Panc1 (cell line): ENCODE results near the gene CADPS2. TPM values are rescaled to one million over a fixed set of nuclear protein-coding genes. Genes with fewer than 3 reads are reported as not detected.

Experiments used
- ATAC-seq: fragments of 200-7000 bp; cut with Tn5 transposase; 2 replicates; pipeline ENCODE4 v1.9.1; 2020; ENCODE audit warnings: mild to moderate bottlenecking, moderate library complexity
- BruUV-seq: library from RNA; stranded (reverse); fragments of 400-500 nt; replicated peaks from 2 replicates; lab custom pipeline; 2021; lab: Mats Ljungman, UMichigan
- CTCF ChIA-PET: fragments of 300-600 bp; sonication (Branson Sonifier 250); formaldehyde crosslinking; loops from one replicate; lab custom pipeline; 2022; ENCODE audit warnings: antibody characterized with exemption; lab: Charles Lee
- POLR2A ChIA-PET: fragments of 300-600 bp; sonication (Branson Sonifier 250); formaldehyde crosslinking; loops from one replicate; lab custom pipeline; 2022; ENCODE audit warnings: antibody characterized with exemption; lab: Charles Lee
- DNase-seq: peaks from one replicate; pipeline ENCODE4 v3.0.0-alpha.2; 2010; ENCODE audit warnings: low read depth, low spot score
- H3K27ac ChIP-seq: 2 replicates; pipeline ENCODE4 v1.5.1; 2011; ENCODE audit warnings: mild to moderate bottlenecking, low read length, inconsistent platforms
- H3K27me3 ChIP-seq: fragments of 200-500 bp; sonication (Bioruptor generic); 2 replicates; pipeline ENCODE4 v1.6.0; 2014; ENCODE audit warnings: low read length, inconsistent platforms; ENCODE audit not compliant: control insufficient read depth, insufficient read depth
- H3K36me3 ChIP-seq: fragments of 200-500 bp; sonication (Bioruptor generic); 2 replicates; pipeline ENCODE4 v1.5.1; 2014; ENCODE audit warnings: inconsistent platforms, mild to moderate bottlenecking, low read length, moderate library complexity; ENCODE audit not compliant: control insufficient read depth, insufficient read depth
- H3K4me1 ChIP-seq: 2 replicates; pipeline ENCODE4 v1.5.1; 2011; ENCODE audit warnings: inconsistent platforms, mild to moderate bottlenecking, low read length, moderate library complexity; ENCODE audit not compliant: control insufficient read depth, insufficient read depth
- H3K4me3 ChIP-seq, 2 experiments: 2 replicates each; pipeline ENCODE4 v1.5.1; 2011 to 2012; ENCODE audit warnings: low read depth in 2 of 2, low read length in 2 of 2, mild to moderate bottlenecking in 2 of 2, inconsistent platforms in 1 of 2, moderate library complexity in 1 of 2
- H3K9me3 ChIP-seq: fragments of 200-500 bp; sonication (Bioruptor generic); 2 replicates; pipeline ENCODE4 v1.5.1; 2014; ENCODE audit warnings: low read depth, mild to moderate bottlenecking, inconsistent platforms, low read length, moderate library complexity; ENCODE audit not compliant: control insufficient read depth, insufficient read depth
- POLR2AphosphoS5 ChIP-seq: IDR thresholded peaks from 2 replicates; pipeline ENCODE4 v1.6.1; 2012; ENCODE audit warnings: mild to moderate bottlenecking, low read depth, low read length, moderate library complexity
- SIN3A ChIP-seq: IDR thresholded peaks from 2 replicates; pipeline ENCODE4 v1.6.1; 2012; ENCODE audit warnings: low read depth, mild to moderate bottlenecking, low read length, moderate library complexity, borderline replicate concordance; ENCODE audit not compliant: insufficient read depth
- TCF7L2 ChIP-seq: IDR thresholded peaks from 2 replicates; pipeline ENCODE4 v1.6.1; 2011; ENCODE audit warnings: mild to moderate bottlenecking, low read depth, low read length, inconsistent platforms
- in situ Hi-C: cut with HindIII; loops from 2 replicates; pipeline ENCODE4 v1.10.0; 2016; ENCODE audit warnings: low sequenced_read_pairs, low pct_unique_long_range_greater_than_20kb
- intact Hi-C: fragments of 100-400 bp; cut with micrococcal nuclease; formaldehyde crosslinking; loops from one replicate; pipeline ENCODE4 v1.10.0; 2022; ENCODE audit not compliant: unreplicated experiment
- total RNA-seq: library from RNA; stranded (reverse); gene quantifications from one replicate; pipeline ENCODE4 v1.2.1, GENCODE V29; 2021; ENCODE audit not compliant: unreplicated experiment
- TF ChIP-seq, protein P1 (sequence below): fragments of 450-650 bp; IDR thresholded peaks from 2 replicates; pipeline ENCODE4 v1.5.1; 2017; ENCODE audit warnings: mild to moderate bottlenecking
- TF ChIP-seq, protein P2 (sequence below), 2 experiments: IDR thresholded peaks; 2 replicates each; pipeline ENCODE4 v1.6.1; 2011 to 2012; ENCODE audit warnings: low read depth in 2 of 2, control low read depth in 1 of 2, low read length in 1 of 2, mild to moderate bottlenecking in 1 of 2, moderate library complexity in 1 of 2; ENCODE audit not compliant: insufficient read depth in 1 of 2

Gene CADPS2
- total RNA-seq, 1 experiment from 2014 or later = 1.6 TPM

DNA sequence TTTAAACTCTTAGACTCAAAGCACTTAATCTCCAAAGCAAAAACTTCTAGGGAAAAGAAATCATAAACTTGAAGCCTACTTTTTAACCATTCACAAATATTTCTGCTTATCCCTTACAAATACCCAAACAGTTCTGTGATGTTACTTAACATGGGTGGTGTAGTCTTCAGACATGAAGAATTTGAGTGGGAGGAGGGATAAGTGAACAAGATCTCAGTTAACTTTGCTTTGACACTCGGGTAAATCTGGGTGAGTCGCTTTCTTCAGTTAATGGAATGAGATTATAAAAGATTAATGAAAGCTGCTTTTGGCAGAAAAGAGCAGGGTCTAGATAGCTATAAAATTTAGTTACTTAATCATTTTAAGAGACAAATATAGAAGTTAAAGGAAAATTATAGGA, 234.8 kb downstream of the CADPS2 start:
- no peak for DNase-seq
- H3K36me3 ChIP-seq = no peaks in the 10 kb centered on the region
- ChIA-PET POLR2A (no interaction called here), CTCF (no interaction called here)
- in situ Hi-C loops = no loop called here
- H3K27me3 ChIP-seq = no peaks in the 10 kb centered on the region
- no peak overlapping the region for H3K4me3 ChIP-seq
- no peak for ATAC-seq
- no peaks in the 10 kb centered on the region for H3K9me3 ChIP-seq
- intact Hi-C loops = no loop called here
- no peaks in the 10 kb centered on the region for H3K4me1 ChIP-seq
- no peak overlapping the region for H3K27ac ChIP-seq
- no TSS peak for BruUV-seq
- TF ChIP-seq POLR2AphosphoS5 (no peak), TCF7L2 (no peak), SIN3A (no peak)
- TF ChIP-seq, protein P1, sequence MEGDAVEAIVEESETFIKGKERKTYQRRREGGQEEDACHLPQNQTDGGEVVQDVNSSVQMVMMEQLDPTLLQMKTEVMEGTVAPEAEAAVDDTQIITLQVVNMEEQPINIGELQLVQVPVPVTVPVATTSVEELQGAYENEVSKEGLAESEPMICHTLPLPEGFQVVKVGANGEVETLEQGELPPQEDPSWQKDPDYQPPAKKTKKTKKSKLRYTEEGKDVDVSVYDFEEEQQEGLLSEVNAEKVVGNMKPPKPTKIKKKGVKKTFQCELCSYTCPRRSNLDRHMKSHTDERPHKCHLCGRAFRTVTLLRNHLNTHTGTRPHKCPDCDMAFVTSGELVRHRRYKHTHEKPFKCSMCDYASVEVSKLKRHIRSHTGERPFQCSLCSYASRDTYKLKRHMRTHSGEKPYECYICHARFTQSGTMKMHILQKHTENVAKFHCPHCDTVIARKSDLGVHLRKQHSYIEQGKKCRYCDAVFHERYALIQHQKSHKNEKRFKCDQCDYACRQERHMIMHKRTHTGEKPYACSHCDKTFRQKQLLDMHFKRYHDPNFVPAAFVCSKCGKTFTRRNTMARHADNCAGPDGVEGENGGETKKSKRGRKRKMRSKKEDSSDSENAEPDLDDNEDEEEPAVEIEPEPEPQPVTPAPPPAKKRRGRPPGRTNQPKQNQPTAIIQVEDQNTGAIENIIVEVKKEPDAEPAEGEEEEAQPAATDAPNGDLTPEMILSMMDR = no peak
- TF ChIP-seq, protein P2, sequence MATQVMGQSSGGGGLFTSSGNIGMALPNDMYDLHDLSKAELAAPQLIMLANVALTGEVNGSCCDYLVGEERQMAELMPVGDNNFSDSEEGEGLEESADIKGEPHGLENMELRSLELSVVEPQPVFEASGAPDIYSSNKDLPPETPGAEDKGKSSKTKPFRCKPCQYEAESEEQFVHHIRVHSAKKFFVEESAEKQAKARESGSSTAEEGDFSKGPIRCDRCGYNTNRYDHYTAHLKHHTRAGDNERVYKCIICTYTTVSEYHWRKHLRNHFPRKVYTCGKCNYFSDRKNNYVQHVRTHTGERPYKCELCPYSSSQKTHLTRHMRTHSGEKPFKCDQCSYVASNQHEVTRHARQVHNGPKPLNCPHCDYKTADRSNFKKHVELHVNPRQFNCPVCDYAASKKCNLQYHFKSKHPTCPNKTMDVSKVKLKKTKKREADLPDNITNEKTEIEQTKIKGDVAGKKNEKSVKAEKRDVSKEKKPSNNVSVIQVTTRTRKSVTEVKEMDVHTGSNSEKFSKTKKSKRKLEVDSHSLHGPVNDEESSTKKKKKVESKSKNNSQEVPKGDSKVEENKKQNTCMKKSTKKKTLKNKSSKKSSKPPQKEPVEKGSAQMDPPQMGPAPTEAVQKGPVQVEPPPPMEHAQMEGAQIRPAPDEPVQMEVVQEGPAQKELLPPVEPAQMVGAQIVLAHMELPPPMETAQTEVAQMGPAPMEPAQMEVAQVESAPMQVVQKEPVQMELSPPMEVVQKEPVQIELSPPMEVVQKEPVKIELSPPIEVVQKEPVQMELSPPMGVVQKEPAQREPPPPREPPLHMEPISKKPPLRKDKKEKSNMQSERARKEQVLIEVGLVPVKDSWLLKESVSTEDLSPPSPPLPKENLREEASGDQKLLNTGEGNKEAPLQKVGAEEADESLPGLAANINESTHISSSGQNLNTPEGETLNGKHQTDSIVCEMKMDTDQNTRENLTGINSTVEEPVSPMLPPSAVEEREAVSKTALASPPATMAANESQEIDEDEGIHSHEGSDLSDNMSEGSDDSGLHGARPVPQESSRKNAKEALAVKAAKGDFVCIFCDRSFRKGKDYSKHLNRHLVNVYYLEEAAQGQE (IDR thresholded peaks at IDR 0.05; ENCODE audit: insufficient read depth in 1 of 2, low read depth in 2 of 2, low read length in 1 of 2) = no peak

DNA sequence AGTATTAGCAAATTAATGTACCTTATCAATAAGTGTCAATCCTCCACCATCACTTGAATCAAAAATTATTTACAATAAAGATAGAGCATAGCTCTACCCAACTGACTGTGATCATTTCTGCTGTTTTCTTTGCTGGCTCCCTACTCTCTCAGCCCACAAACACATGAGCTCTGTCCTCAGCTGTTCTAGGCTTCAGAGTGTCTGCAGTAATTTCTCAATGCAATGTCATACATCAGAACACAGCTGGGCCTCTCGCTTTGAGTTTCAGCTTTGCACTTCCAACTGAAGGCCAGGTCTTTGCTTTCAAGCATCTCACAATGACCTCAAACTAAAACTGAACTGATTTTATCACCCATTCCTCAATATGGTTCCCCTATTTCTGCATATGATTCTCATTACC, 243.0 kb downstream of the CADPS2 start:
- ChIA-PET POLR2A (no interaction called here), CTCF (no interaction called here)
- no peaks in the 10 kb centered on the region for H3K4me1 ChIP-seq
- ATAC-seq (no peak), DNase-seq (no peak)
- intact Hi-C loops = no loop called here
- in situ Hi-C loops = no loop called here
- no peaks in the 10 kb centered on the region for H3K36me3 ChIP-seq
- TF ChIP-seq, protein P2 (IDR thresholded peaks at IDR 0.05; ENCODE audit: insufficient read depth in 1 of 2, low read depth in 2 of 2, low read length in 1 of 2) = no peak
- TF ChIP-seq, protein P1 = no peak
- TF ChIP-seq SIN3A = no peak
- no peak for TF ChIP-seq POLR2AphosphoS5
- TF ChIP-seq TCF7L2 = no peak
- no peak overlapping the region for H3K27ac ChIP-seq
- no peaks in the 10 kb centered on the region for H3K27me3 ChIP-seq
- H3K9me3 ChIP-seq = no peaks in the 10 kb centered on the region; the same call in 1 of the 2 replicates
- H3K4me3 ChIP-seq = no peak overlapping the region
- BruUV-seq = no TSS peak
